ENCODE results near the gene MT1H. TPM values are rescaled to one million over a fixed set of nuclear protein-coding genes. Genes with fewer than 3 reads are reported as not detected.

MT1H gene
- total RNA-seq, 1 donor from 2014 or later = not detected

GRCh38 chr16:56649820-56650219 lies 19.8 kb upstream of the MT1H start:
- no peak for DNase-seq (ENCODE audit: low spot score, unreplicated experiment)
- no peaks in the 10 kb centered on the region for H3K36me3 Mint-ChIP-seq (ENCODE audit: insufficient read depth)
- no peak overlapping the region for H3K27ac Mint-ChIP-seq
- peaks cover 90% of the 10 kb centered on the region for H3K27me3 Mint-ChIP-seq
- H3K4me3 Mint-ChIP-seq (ENCODE audit: low read depth) = no peak overlapping the region
- no peaks in the 10 kb centered on the region for H3K9me3 Mint-ChIP-seq (ENCODE audit: low read depth)
- H3K4me1 Mint-ChIP-seq (ENCODE audit: low read depth) = no peaks in the 10 kb centered on the region
- TF ChIP-seq, protein P1, sequence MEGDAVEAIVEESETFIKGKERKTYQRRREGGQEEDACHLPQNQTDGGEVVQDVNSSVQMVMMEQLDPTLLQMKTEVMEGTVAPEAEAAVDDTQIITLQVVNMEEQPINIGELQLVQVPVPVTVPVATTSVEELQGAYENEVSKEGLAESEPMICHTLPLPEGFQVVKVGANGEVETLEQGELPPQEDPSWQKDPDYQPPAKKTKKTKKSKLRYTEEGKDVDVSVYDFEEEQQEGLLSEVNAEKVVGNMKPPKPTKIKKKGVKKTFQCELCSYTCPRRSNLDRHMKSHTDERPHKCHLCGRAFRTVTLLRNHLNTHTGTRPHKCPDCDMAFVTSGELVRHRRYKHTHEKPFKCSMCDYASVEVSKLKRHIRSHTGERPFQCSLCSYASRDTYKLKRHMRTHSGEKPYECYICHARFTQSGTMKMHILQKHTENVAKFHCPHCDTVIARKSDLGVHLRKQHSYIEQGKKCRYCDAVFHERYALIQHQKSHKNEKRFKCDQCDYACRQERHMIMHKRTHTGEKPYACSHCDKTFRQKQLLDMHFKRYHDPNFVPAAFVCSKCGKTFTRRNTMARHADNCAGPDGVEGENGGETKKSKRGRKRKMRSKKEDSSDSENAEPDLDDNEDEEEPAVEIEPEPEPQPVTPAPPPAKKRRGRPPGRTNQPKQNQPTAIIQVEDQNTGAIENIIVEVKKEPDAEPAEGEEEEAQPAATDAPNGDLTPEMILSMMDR (IDR thresholded peaks at IDR 0.05; ENCODE audit: unreplicated experiment) = no peak

DNA sequence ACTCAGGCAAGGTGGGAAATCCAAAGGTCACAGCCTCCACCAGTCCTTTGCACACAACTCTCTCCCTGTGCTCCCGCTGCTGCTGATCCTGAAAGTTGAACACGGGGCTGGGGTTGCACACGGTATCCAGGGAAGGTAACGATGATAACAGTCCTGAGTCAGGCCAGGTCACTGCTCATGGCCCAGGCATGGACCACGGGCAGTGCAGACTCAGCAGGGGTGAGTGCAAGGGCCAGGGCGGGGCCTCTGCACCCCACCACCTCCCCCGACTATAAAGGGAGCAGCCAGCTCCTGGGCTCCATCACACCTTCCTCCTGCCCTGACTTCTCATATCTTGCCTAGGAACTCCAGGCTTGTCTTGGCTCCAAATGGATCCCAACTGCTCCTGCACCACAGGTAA lies 18.0 kb upstream of the MT1H start, which contains the start of gene MT1B:
TSS of gene MT1B (plus strand) at position 301 of the 400 bp plus-strand sequence. CDS start at position 369, 68 bp downstream.
- no peaks in the 10 kb centered on the region for H3K9me3 Mint-ChIP-seq (ENCODE audit: low read depth)
- H3K27me3 Mint-ChIP-seq = peaks cover 85% of the 10 kb centered on the region

GRCh38 chr16:56652600-56652999 lies 17.0 kb upstream of the MT1H start:
- no peak for DNase-seq (ENCODE audit: low spot score, unreplicated experiment)
- no peak overlapping the region for H3K27ac Mint-ChIP-seq
- TF ChIP-seq, protein P1 (IDR thresholded peaks at IDR 0.05; ENCODE audit: unreplicated experiment) = no peak
- H3K36me3 Mint-ChIP-seq (ENCODE audit: insufficient read depth) = no peaks in the 10 kb centered on the region
- peaks cover 83% of the 10 kb centered on the region for H3K27me3 Mint-ChIP-seq
- H3K9me3 Mint-ChIP-seq (ENCODE audit: low read depth) = no peaks in the 10 kb centered on the region
- H3K4me3 Mint-ChIP-seq (ENCODE audit: low read depth) = no peak overlapping the region
- no peaks in the 10 kb centered on the region for H3K4me1 Mint-ChIP-seq (ENCODE audit: low read depth)

More for the DNA sequence above, 18.0 kb upstream of the MT1H start, which contains the start of gene MT1B:
- DNase-seq (ENCODE audit: low spot score, unreplicated experiment) = no peak
- TF ChIP-seq, protein P1 (IDR thresholded peaks at IDR 0.05; ENCODE audit: unreplicated experiment) = no peak
- Mint-ChIP-seq H3K4me3 (ENCODE audit: low read depth) (no peak within 1 kb of the TSS), H3K27ac (no peak within 1 kb of the TSS), H3K4me1 (ENCODE audit: low read depth) (no peaks in the 10 kb centered on the region), H3K36me3 (ENCODE audit: insufficient read depth) (no peaks in the 10 kb centered on the region)

DNA sequence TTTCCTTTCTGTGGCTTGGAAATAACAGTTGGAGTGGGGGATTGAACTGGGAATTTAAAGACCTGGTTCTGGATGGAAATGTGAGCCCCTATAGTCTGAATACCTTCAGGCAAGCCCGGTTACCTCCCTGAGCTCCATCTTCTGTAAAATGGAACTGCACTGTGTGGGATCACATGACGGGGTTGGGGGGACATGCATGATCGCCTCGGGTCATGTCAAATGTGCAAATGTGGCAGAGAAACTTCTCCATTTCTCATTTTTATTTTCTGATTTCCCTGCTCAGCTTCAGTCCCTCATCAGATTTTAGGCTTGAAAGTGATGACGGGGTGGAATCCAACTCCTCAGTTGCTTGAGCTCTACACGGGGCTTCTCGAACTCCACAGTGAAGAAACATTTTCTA lies 16.4 kb upstream of the MT1H start:
- Mint-ChIP-seq H3K27ac (no peak overlapping the region), H3K4me3 (ENCODE audit: low read depth) (no peak overlapping the region), H3K4me1 (ENCODE audit: low read depth) (peaks cover 4% of the 10 kb centered on the region), H3K27me3 (peaks cover 83% of the 10 kb centered on the region), H3K36me3 (ENCODE audit: insufficient read depth) (no peaks in the 10 kb centered on the region), H3K9me3 (ENCODE audit: low read depth) (no peaks in the 10 kb centered on the region)
- DNase-seq (ENCODE audit: low spot score, unreplicated experiment) = no peak
- TF ChIP-seq, protein P1 (IDR thresholded peaks at IDR 0.05; ENCODE audit: unreplicated experiment) = no peak

GRCh38 chr16:56657555-56658326 lies 11.9 kb upstream of the MT1H start, which contains the start of gene MT1F:
TSS of gene MT1F (plus strand) at chr16:56657959. CDS start at chr16:56658059, 100 bp downstream.
- Mint-ChIP-seq H3K4me1 (ENCODE audit: low read depth) (peaks cover 5% of the 10 kb centered on the region), H3K9me3 (ENCODE audit: low read depth) (no peaks in the 10 kb centered on the region), H3K27ac (peak within 1 kb of the TSS; percentile 75), H3K4me3 (ENCODE audit: low read depth) (peak within 1 kb of the TSS; percentile 84), H3K36me3 (ENCODE audit: insufficient read depth) (no peaks in the 10 kb centered on the region), H3K27me3 (peaks cover 87% of the 10 kb centered on the region)
- DNase-seq (ENCODE audit: low spot score, unreplicated experiment) = peak; percentile 52
- TF ChIP-seq, protein P1 (IDR thresholded peaks at IDR 0.05; ENCODE audit: unreplicated experiment) = no peak

Measured in progenitor cell of endocrine pancreas (in vitro differentiated cells).